GM20000 (cell line): ENCODE data around the gene TANC1.

ENCODE experiments used
- DNase-seq: peaks from one replicate; pipeline ENCODE4 v3.0.0; 2012; ENCODE audit warnings: low spot score
- CTCF ChIP-seq: IDR thresholded peaks from 2 replicates; pipeline ENCODE4 v1.5.1; 2012; ENCODE audit warnings: mild to moderate bottlenecking, control low read depth; ENCODE audit errors: extremely low read depth, missing control alignments

Gene TANC1

DNA sequence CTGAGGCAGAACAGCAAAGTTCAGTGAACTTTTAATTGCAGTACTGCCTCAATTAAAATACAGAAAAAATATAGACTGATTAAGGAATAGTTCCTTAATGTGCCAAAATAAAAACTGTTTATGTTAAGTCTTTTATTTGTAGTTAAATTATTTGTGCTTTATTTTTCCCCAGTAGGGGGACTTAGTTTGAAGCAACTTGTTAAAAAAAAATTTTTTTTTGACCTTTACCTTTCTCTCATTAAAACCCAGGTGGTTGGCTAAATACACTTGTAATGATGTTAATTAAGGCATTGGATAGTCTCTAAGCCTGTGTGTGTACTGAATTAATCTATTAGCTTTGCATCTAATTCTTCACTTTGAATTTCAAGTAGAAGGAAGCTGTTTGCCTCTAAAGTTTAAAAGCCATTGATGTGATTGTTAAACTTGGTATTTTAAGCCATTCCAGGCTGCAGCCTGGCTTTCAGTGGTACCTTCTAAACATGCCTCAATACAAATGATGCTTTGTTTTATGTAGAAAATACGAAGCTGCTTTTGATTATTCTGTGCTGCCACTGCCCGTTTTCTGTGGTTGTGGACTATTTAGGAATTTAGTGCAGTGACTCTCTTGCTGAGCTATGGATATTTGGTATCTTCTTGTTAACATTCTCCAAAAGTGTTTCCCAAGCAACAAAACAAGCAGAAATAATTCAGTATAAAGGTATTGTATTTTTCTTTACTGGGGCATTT, 102.9 kb downstream of the TANC1 start:
- TF ChIP-seq CTCF = no peak
- DNase-seq = no peak

GRCh38 chr2:159072795-159073194, 104.4 kb downstream of the TANC1 start:
- TF ChIP-seq CTCF = no peak
- DNase-seq = no peak

GRCh38 chr2:159073256-159073655, 104.8 kb downstream of the TANC1 start:
- no peak for DNase-seq
- no peak for TF ChIP-seq CTCF

GRCh38 chr2:159074605-159075004, 106.2 kb downstream of the TANC1 start:
- TF ChIP-seq CTCF = no peak
- DNase-seq = no peak

- DNase-seq = no peak
- TF ChIP-seq CTCF = no peak
Measured at GRCh38 chr2:159075727-159076126, 107.3 kb downstream of the TANC1 start.

DNA sequence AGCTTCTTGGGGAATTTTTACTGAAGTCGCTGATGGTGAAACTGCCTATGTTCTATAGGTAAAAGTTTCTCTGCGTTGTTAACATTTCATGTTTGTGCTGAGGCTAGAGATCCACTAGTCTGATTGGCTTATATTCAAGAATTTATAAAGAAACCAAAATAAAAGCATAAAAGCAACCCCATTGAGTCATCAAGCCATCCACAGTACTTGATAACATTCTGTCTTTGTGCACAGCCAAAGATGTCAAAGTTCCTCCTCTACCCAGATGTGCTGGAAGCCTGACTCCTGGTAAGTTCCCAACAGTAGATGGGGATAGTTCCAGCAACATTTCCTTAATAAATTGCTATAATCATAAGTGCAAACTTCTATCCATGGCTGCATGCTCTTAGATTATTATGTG, 107.8 kb downstream of the TANC1 start:
- DNase-seq = no peak
- no peak for TF ChIP-seq CTCF

DNA sequence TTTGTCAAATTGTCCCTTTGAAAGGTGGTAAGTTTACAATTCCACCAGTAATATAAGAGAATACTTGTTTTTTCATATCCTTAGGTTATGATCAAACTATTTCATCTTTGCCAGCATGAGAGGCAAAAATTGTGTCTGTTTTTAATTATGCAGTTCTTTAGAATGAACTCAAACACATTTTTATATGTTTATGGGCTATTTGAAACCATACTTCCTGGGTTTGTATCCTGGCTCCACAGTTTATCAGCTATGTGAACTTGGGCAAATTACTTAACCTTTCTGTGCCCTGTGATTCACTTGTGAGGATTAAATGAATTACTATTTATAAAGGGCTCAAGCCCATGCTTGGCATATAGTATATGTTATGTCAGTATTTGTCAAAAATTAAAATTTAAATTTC, 109.4 kb downstream of the TANC1 start:
- no peak for DNase-seq
- TF ChIP-seq CTCF = no peak
